ENCODE measurements around the gene RYK.
"Not testable (repeated sequence)": the region's sequence is repeated elsewhere in the genome, so short reads cannot be mapped to it uniquely, and the experiment has no call there.

The RYK gene

DNA sequence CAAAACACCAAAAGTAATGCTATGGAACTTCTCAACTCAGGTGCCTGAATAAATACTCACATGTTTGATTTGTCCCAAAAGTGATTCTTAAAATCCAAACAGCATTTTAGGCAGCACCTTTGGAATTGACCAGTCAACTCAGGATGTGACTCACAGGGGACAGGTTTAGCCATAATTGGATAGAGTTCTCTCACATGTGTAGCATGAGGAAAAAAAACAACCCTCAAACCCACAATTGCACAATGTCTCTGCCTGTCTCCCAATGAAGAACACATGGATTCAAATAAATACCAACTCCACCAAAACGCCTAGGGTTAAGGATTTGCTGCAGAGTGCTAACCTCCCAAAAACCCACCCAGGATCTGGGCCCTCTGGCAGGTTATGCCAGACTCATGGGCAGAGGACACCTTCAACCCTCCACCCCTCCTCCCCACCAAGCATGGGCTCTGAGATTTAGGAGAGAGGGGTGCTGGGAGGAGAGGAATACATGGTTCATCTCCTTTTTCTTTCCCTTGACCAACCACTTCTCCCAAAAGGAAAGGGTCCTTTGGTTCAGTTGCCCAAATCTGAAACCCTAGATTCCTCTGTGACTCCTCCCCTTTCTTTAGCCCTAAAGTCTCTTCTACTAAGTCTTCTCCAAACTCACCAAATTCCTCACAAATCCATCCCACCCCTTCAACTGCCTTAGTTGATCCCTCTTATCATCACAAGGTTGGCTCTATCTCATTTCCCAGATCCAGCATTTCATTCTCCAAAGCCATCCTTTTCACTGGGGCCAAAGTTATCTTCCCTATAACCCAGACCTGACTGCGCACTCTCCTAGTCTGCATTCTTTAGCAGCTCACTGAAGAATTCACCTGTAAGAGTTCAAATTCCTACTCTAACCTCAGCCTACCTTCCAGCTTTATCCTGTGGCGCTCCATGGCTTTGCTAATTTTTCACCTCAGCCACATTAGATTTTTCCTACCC is 7.7 kb downstream of the RYK start:
- TF ChIP-seq ZNF274 (IDR thresholded peaks at IDR 0.05; ENCODE audit: low read depth, low read length) = no peak
- no peak overlapping the region for H3K4me3 ChIP-seq (ENCODE audit: low read length)

DNA sequence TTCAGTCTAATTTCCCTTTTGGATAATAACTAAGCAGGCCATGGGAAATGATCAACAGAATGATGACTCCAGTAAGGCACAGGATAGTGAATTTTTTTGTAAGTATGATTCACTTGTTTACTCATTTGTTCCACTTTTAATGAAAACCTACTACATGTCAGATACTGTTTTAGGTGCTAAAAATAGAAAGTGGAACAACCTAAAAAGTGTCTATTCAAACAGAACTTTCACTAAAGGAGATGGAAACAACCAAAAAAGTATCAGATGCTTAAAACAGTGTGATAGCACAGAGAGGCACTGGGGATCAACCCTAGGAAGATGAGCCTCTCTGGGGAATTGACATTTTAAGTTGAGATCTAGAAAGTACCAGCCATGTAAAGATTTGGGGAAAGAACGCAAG is 11.1 kb downstream of the RYK start:
- TF ChIP-seq ZNF274 (IDR thresholded peaks at IDR 0.05; ENCODE audit: low read depth, low read length) = no peak
- H3K4me3 ChIP-seq (ENCODE audit: low read length) = no peak overlapping the region

DNA sequence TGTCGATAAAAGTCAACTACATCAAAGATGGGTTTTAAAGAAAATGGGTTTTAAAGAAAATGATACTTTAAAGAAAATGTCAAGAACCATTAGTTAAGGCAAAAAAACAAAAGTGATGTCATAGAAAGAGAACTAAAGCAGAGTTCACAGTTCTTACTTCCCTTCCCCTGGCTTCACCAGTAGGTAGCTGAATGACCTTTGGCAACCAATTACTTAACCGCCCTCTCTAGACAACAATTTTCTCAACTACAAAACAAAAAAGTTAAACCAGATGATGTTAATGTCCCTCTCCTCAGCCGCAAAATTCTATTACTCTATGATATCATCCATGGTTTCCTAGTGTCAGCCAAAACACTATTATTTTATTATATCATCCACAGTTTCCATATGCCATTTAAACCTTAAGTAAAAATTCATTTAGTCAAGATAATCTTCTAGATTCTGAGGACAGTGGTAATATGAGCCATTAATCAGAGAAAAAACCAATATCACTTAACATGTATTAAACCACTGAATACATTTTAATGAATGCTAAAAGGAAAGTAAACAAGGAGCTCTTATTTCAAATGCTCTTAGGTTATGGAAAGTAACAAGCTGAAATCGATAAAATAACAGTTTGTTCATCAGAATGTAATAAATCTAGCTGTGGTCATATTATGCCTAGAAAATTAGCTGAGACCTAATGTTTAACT is 13.1 kb downstream of the RYK start:
- no peak for TF ChIP-seq ZNF274 (IDR thresholded peaks at IDR 0.05; ENCODE audit: low read depth, low read length)

DNA sequence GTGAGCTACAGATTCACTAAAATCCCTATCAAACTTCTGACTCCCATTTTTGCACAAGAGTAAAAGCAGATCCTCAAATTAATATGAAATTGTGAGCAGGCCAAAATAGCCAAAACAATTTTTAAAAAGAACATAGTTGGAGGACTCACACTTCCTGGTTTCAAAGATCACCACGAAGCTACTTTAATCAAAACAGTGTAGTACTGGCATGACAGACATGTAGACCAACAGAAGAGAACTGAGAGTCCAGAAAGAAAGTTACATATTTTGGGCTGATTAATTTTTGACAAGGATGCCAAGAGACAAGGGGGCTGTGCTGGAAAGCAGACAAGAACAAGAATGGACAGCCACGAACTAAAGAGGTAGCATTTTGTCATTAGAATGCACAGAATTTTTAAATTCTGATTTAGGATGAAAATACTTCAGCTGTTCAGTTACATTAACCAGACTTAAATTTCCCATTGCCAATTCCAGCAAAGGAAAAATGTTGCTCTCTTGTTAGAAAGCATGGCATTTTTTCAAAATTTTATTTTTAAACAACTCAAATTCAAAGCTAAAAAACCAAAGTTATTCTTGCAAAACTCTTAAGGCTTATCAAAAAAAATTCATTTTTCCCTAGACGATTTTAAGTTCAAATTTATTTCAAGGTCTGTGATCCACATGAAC is 14.0 kb downstream of the RYK start:
- TF ChIP-seq ZNF274 (IDR thresholded peaks at IDR 0.05; ENCODE audit: low read depth, low read length) = no peak

More for the DNA sequence above, 13.1 kb downstream of the RYK start:
- H3K4me3 ChIP-seq (ENCODE audit: low read length) = no peak overlapping the region

DNA sequence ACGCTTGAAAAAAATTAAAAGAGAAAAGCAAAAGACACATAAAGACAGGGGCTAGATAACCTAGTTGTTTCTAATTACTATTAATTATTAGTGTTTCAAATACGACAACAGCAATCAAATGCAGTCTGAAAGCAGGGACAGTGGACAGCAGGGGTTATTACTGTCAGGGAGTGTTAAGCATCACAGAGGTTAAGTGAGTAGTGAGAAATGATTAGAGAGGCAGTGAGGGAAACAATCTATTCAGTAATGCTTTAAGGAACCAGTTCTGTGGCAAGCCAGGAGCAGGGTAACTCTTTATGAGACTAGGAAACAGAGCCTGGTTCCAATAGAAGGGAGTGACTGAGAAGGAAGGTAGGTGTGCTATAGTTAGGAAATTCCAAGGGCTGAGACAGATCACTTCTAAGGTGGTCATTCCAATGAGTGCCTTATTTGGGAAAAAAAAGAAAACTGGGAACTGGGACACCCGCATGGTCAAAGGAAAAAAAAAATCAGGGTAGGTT is 15.0 kb downstream of the RYK start:
- no peak overlapping the region for H3K4me3 ChIP-seq (ENCODE audit: low read length)
- TF ChIP-seq ZNF274 (IDR thresholded peaks at IDR 0.05; ENCODE audit: low read depth, low read length) = no peak

More for the DNA sequence above, 14.0 kb downstream of the RYK start:
- no peak overlapping the region for H3K4me3 ChIP-seq (ENCODE audit: low read length)

DNA sequence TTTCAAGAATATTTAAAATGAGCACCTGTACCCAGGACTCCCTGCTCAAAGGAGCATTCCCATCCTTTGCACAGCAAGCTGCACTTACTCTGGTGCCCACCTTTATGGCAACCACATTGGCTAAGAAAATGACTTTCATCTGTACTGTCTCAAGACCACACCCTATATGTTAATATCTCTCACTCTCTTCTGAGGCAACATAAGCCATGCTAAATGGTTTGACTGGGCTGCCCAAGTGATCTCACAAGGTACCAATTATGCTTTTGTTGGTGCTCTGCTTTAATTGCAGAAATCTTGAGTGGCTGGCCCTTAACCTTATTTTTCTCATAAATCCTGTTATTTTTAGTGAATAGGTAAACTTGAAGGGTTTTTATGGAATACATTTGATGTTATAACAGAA is 17.7 kb downstream of the RYK start:
- H3K4me3 ChIP-seq (ENCODE audit: low read length) = no peak overlapping the region
- no peak for TF ChIP-seq ZNF274 (IDR thresholded peaks at IDR 0.05; ENCODE audit: low read depth, low read length)

DNA sequence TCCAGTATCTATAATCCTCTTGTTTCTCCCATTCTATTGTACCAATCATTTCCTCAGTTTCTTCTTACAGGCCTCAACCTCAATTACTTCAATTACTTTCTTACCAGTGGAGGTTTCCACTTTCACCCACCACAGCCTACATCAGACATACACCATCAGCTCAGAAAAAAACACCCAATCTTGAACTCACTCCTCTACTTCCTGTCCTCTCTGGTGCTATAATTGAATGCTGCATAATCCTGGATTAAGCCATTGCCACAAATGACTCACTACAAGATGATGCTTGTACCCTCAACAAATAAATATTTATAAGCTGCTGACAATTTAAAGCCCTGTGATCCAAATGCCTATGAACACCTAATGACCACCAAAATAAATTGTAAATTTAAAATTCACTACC is 18.5 kb downstream of the RYK start:
- no peak overlapping the region for H3K4me3 ChIP-seq (ENCODE audit: low read length)

DNA sequence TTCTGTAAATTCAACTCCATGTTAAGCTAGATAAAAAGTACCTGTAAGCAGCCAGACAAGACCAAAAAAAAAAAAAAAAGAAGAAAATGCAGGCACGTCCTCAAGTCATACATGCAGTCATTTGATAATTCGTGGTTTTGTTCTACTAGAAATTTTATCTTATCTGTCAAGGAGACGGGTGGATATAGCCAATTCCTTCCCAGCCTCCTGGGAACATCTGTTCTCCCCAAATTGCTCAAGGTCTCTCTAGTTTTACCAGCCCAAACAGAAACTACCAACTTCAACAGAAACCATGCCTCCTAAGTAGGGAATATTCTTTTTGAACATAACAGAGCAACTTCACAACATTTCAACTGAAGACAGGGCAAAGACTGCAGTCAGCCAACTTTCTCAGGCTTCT is 19.5 kb downstream of the RYK start:
- no peak overlapping the region for H3K4me3 ChIP-seq (ENCODE audit: low read length)
- no peak for TF ChIP-seq ZNF274 (IDR thresholded peaks at IDR 0.05; ENCODE audit: low read depth, low read length)

More for the DNA sequence above, 18.5 kb downstream of the RYK start:
- no peak for TF ChIP-seq ZNF274 (IDR thresholded peaks at IDR 0.05; ENCODE audit: low read depth, low read length)

DNA sequence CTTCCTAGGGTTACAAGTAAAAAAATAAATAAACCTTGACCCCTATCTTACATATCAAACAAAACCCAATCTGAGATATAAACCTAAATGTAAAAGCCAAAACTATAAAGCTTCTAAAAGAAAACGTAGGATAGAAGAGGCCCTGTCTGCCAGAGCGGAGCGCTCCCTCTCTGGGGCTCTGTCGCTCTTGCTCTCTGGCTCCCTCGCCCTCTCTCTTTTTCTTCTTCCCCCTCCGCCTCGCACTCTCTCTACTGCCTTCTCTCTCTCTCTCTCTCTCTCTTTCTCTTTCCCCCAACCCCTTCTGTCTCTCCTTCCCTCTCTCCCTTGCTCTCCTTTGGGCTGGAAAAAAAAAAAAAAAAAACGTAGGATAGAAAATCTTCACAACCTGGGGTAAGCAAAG is 21.6 kb downstream of the RYK start:
- no peak for TF ChIP-seq ZNF274 (IDR thresholded peaks at IDR 0.05; ENCODE audit: low read depth, low read length)
- no peak overlapping the region for H3K4me3 ChIP-seq (ENCODE audit: low read length)

DNA sequence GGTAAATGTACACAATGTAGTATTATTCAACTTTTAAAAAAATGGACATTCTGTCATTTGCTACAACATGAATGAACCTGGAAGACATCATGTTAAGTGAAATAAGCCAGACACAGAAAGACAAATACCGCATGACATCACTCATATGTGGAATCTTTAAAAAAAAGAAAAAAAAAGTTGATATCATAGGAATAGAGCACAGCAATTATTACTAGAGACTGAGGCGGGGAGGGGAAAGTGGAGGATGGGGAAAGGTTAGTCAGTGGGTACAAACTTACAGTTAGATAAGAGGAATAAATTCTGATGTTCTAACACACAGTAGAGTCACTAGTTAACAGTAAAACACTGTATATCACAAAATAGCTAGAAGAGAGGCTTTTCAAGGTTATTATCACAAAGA is 22.2 kb downstream of the RYK start:
- no peak for TF ChIP-seq ZNF274 (IDR thresholded peaks at IDR 0.05; ENCODE audit: low read depth, low read length)

DNA sequence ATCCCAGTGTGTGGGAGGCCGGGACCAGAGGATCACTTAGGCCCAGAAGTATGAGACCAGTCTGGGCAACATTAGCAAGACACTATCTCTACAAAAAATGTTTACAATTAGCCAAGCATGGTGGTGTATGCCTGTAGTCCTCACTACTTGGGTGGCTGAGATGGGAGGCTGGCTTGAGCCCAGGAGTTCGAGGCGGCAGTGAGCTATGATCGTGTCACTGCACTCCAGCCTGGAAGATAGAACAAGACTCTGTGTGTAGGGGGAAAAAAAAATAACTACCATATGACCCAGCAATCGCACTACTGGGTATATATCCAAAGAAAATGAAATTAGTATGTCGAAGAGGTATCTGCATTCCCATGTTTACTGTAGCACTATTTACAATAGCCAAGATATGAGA is 22.6 kb downstream of the RYK start:
- H3K4me3 ChIP-seq (ENCODE audit: low read length) = no peak overlapping the region
- no peak for TF ChIP-seq ZNF274 (IDR thresholded peaks at IDR 0.05; ENCODE audit: low read depth, low read length)

More for the DNA sequence above, 22.2 kb downstream of the RYK start:
- H3K4me3 ChIP-seq (ENCODE audit: low read length) = no peak overlapping the region

DNA sequence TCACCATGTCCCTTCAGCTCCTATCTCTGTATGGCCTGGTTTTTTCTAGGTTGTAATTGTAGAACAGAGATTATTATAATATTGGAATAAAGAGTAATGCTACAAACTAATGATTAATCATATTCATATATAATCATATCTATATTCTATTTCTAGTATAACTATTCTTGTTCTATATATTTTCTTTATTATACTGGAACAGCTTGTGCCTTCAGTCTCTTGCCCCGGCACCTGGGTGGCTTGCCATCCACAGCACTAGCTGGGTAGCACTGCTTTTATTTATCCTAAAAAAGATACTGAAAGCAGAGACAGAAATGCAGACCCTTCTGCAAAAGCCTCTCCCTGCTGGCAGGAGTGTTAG is 25.9 kb downstream of the RYK start:
- H3K4me3 ChIP-seq (ENCODE audit: low read length) = not testable (repeated sequence)

DNA sequence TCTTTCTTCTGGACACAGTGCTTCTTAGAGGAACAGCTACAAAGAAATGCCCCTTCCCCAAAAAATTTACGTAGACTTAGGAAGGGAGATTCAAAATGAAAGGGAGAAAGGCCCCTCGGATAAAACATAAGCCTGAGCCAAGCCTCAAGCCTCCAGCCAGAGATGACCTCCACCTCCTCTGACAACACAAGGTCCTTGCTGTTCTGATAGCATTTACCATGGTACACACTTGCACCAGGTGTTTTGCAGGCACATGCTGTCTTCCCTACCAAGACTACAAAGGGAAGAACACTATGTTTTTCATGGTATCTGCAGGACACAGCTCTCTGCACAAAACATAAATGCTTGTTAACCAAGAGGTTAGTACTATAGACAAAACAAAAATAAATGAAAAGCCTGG is 27.8 kb downstream of the RYK start:
- H3K4me3 ChIP-seq (ENCODE audit: low read length) = no peak overlapping the region
- no peak for TF ChIP-seq ZNF274 (IDR thresholded peaks at IDR 0.05; ENCODE audit: low read depth, low read length)

DNA sequence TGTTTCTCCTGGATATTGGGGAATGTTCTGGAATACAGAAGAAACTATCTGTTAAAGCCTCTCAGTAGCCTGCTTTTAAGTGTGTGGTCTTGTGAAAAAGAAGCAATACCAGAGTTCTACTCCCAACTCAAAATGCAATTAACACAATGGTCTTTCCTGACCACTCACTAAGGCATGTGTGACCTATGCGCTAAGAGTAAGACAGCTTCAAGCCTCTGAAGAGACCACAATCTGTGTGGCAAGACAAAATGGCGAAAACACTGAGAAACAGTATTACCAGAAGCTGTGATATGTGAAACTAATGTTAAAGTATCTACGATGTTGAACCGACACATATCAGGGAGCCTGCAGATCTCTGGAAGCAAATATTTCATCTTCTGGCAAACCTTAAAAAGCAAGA is 33.8 kb downstream of the RYK start:
- no peak overlapping the region for H3K4me3 ChIP-seq (ENCODE audit: low read length)
- no peak for TF ChIP-seq ZNF274 (IDR thresholded peaks at IDR 0.05; ENCODE audit: low read depth, low read length)
